Stimulated activated CD4-positive, alpha-beta T cell treated with anti-CD3 and anti-CD28 coated beads, TNF-alpha, amount 100 ng/mL, for 48 hours (primary cell): ENCODE results near the gene CD52.
"Not testable (repeated sequence)": the region's sequence is repeated elsewhere in the genome, so short reads cannot be mapped to it uniquely, and the experiment has no call there.

Experiments
- DNase-seq, 3 donors: peaks; one replicate each; pipeline ENCODE4 v3.0.0-alpha.2; 2020; ENCODE audit warnings: low read depth in 3 of 3

Gene CD52

GRCh38 chr1:26284597-26285347 is 33.0 kb upstream of the CD52 start:
- DNase-seq: peak; percentile 90 to 99 (median 97)

GRCh38 chr1:26285366-26286063 is 32.2 kb upstream of the CD52 start:
- DNase-seq: no peak

DNA sequence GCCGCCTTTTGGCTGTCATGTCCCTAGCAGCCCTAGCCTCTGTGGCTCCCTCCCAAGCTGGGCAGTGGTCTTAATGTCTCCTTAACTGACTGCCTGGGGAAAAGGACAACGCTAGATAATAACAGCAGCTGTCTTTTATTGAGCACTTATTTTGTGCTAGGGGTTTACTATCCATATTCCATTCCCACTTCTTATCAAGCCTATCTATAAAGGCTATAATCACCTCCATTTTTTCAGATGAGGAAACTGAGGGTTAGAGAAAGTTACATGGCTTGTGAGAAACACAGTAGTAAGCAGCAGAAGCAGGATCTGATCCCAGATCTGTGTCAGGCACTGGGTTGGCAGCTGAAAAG is 31.7 kb upstream of the CD52 start:
- DNase-seq: no peak

DNA sequence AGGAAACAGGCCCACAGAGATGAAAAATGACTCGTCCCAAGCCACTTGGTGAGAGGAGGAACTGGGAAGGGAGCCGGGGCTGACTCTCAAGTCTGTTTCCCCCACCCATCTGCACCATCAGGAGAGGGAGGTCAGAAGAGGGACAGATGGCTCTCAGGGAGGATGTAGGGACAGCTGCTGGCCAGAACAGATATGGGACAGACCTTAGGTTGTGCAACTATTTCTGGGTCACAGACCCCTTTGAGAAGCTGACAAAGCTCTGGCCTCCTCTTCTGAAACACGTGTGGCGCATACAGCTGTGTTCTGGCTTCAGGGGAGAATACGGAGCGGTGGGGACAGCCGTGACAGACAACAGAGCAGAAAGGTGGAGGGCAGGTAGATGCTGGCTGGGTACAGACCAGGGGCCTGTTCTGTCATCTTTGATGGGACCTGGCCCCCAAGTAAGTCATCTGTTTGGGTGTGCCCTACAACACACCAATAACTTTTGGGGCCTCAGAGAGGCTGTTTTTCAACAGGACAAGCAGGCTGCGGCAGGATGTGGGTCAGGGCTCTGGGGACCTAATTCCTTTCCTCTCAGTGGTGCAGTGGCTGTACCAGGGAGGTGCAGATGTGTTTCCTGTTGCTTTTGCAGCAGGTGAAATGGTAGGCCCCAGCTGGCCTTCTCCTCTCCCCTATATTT is 30.6 kb upstream of the CD52 start:
- DNase-seq: peak in 1 of 3 donors; percentile 59

GRCh38 chr1:26287811-26288210 is 29.9 kb upstream of the CD52 start:
- no peak for DNase-seq

DNA sequence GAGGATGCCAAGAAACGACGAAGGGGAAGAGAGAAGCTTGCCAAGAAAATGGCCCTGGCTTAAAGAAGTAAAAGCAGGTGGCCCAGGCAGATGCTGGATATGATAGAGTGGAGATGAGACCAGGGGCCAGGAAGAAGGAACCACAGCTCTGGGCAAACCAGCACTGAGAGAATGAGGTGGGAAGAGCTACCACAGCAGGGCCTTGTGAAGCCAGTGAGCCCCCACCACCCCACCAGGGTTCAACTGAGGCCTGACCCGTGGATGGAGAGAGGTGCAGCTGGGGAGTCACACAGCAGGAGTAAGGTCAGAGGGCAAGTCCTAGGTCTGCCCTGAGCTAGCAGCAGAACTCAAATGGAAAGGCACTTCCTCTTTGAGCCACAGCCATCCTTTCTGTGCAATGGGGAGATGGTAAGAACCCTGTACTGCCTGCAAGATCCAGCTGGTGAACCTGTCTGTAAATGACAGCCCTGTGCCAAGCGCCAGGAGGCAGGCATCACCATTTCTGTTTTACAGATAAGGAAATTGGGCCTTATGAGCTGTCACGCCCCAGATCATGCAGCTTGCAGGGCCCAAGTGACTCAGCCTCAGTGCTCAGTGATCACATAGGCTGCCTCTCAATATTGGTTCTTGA is 29.3 kb upstream of the CD52 start:
- DNase-seq: peak in 1 of 3 donors; percentile 72

DNA sequence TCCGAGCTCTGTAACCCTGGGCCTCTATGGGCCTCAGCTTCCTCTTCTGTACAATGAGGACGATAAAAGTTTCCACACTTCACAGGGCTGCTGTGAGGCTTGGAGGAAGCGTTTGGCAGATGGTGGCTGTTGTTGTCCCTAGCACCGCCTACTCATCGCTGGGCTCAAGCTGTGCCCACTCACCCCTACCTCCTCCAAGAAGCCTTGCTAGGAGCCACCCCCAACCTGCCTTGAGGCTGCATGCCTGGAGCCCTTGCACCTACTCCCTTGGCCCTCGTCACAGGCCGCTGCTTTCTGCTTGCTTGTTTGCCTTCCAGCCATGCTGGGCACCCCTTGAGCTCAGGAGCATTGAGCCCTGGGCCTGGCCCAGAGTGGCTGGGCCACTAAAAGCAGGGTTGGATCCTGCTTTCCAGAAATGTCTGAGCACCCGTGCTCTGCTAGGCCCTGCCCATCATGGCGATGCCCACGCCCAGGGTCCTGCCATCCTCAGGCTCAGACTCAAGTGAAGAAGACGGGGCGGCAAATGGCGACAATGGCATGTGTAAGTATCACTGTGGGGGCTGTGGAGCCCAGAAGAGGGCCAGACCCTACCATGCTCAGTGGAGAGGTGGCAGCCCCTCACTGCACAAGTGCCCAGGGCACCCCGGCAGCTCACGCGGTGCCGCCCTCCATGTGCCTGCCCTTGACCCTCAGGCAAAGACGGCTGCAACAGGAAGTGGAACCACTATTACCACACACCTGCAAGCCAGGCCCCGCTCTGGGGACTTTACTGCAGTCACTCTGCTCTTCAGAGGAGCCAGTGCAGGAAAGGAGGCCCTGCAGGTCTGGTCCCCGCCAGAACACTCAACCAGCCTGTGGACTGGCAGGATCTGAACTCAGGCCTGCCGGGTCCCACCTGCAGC is 28.3 kb upstream of the CD52 start:
- no peak for DNase-seq

- no peak for DNase-seq
Measured at GRCh38 chr1:26290122-26290881, 27.5 kb upstream of the CD52 start.

- DNase-seq: no peak
Measured at GRCh38 chr1:26290882-26291261, 26.9 kb upstream of the CD52 start.

GRCh38 chr1:26291433-26291832 is 26.3 kb upstream of the CD52 start:
- no peak for DNase-seq

- no peak for DNase-seq
Measured at GRCh38 chr1:26291939-26292338, 25.8 kb upstream of the CD52 start.

DNA sequence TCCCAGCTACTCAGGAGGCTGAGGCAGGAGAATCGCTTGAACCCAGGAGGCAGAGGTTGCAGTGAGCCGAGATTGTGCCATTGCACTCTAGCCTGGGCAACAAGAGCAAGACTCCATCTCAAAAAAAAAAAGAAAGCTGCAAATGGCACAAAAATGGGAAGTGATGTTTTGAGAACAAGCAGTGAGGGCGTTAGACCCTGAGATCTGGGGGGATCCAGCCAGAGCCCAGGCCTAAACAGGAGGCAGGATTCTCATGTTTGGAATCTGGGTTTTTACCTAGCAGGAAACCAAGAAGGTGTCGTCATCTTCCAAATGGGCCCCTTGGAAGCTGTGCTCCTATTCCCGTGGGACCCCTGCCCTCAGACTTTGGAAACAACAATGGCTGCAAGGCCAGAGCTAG is 25.0 kb upstream of the CD52 start:
- not testable (repeated sequence) for DNase-seq

DNA sequence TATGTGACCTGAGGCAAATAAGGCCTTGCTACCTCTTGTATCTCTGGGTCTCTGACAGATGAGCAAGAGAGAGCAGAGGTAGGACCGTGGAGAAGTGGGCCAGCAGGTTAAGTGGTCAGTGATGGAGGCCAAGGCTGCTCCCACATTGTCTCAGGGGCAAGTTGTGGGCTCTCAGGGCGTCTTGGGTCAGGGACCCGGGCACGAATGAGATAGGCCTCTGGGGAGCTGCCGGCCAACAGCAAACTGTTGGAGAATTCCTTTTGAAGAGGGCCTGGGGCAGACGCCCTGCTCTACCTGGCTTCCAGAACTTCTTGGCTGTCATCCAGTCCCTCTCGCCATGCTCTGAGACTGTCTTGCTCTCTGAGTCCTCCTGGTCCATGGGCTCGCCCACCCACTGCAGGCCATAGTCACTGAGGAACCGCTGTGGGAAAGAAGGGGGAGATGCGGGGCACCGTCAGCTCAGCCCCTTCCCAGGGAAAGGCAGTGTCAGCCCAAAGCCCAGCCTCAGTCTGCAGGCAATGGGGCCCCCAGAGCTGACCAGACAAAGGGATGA is 23.8 kb upstream of the CD52 start:
- no peak for DNase-seq

DNA sequence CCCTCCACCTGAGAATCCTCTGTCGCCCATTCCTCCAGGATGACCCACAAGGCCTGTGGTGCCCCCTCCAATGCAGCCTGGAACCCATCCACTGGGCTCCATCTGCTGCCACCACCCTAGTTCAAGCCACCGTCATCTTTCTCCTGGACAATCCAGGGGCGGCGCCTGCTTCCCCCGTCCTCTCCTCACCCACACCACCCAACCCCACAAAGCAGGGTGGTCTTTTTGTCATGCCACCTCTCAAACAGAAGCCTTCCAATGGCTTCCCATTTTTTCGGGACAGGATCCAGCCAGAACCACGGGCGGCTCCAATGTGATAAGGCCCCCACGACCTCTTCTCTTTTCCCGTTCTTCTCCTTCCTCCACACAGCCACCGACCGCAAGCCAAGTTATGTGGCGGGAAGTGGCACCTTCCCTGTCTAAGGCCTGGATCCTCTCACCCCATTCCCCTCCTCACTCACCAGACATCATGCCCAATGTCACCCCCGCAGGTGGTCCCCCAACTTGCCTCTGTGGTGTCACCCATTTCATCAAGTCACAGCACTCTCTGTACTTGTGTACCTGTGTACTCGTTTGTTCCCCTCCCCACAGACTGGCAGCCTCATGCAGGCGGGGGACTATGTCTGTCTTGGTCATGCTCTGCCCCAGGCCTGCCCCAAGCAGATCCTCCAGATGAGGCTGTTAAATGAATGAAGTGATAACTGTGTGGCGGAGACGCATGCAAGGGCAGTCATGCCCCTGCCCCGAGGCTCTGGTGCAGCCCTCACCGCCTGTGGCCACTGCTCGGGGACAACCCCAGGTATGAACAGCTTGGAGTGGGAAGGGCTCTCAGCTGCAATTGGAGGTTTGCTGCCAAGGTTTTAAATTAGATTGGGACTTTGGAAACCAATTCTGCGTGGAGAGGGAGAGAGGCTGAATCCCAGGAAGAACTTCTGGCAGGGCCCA is 22.3 kb upstream of the CD52 start:
- no peak for DNase-seq

DNA sequence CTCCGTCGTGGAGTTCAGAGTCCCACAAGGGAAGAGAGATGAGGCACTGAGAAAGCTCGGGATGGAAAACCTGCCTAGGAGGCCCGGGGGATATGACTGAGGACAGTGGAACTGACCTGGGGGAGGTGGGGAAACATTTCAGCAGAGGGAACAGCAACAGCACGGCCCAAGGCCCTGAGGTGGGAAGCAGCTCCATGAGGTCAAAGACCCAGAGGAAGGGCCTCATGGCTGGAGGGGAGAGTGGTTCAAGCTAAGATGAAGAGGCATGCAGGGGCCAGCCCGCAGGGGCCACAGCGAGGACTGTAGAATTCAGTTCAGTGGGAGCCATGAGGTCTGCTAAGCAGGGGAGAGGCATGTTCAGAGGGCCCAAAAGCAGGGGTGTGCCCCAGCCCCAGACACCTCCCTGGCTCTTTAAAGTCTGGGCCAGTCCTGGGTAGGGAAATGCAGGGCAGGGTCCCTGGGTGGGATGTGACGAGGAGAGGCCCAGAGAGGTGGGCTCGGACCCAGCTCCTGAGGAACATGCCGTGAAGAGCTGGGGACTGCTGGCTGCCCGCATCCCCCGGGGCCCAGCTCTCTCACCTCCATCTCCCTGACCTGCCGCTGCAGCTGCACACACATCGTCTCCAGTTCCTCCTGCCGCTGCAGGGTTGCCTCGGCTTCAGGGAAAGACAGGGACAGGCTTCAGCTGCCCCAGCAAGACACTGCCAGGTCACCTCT is 21.3 kb upstream of the CD52 start:
- DNase-seq: no peak

GRCh38 chr1:26297057-26297790 is 20.5 kb upstream of the CD52 start:
- no peak for DNase-seq

- no peak for DNase-seq
Measured at GRCh38 chr1:26297791-26298124, 20.0 kb upstream of the CD52 start.
